SK-N-MC (cell line): ENCODE data around the gene NCK2.

Experiments
- DNase-seq: peaks from one replicate; pipeline ENCODE4 v3.0.0-alpha.2; 2011; ENCODE audit warnings: low read depth, low spot score
- H3K27ac ChIP-seq: fragments of 200-600 bp; sonication (generic); 2 replicates; pipeline ENCODE4 v1.5.1; 2016; ENCODE audit warnings: mixed run types
- H3K36me3 ChIP-seq: fragments of 200-600 bp; sonication (generic); 2 replicates; pipeline ENCODE4 v1.6.1; 2017; ENCODE audit warnings: antibody characterized with exemption, low read length, mixed read lengths; ENCODE audit not compliant: insufficient read depth
- H3K4me3 ChIP-seq: fragments of 200-600 bp; sonication (generic); 2 replicates; pipeline ENCODE4 v1.5.1; 2016
- H3K9ac ChIP-seq: fragments of 200-600 bp; sonication (generic); 2 replicates; pipeline ENCODE4 v1.8.0; 2017; ENCODE audit warnings: mixed run types, mixed read lengths; ENCODE audit not compliant: insufficient read length
- H3K9me3 ChIP-seq: fragments of 200-600 bp; sonication (generic); 2 replicates; pipeline ENCODE4 v1.6.1; 2017; ENCODE audit warnings: low read depth, mild to moderate bottlenecking, antibody characterized with exemption, low read length, moderate library complexity, mixed read lengths
- EZH2 ChIP-seq: fragments of 200-600 bp; sonication (generic); IDR thresholded peaks from one replicate; pipeline ENCODE4 v1.6.1; 2017; ENCODE audit warnings: antibody characterized with exemption
- FOXP2 ChIP-seq: optimal IDR thresholded peaks from 2 replicates; pipeline ENCODE3; 2011; ENCODE audit warnings: mild to moderate bottlenecking, moderate library complexity; ENCODE audit not compliant: insufficient read depth; ENCODE audit errors: extremely low read length, control extremely low read depth
- POLR2AphosphoS5 ChIP-seq: IDR thresholded peaks from 2 replicates; pipeline ENCODE4 v1.6.1; 2012; ENCODE audit warnings: mild to moderate bottlenecking, low read depth, low read length, borderline replicate concordance

Gene NCK2

GRCh38 chr2:105861200-105861599, 116.5 kb downstream of the NCK2 start:
- Histone ChIP-seq H3K9ac (no peak overlapping the region), H3K27ac (no peak overlapping the region), H3K36me3 (no peaks in the 10 kb centered on the region), H3K4me3 (no peak overlapping the region), H3K9me3 (no peaks in the 10 kb centered on the region)
- DNase-seq = no peak
- TF ChIP-seq FOXP2 = no peak
- TF ChIP-seq EZH2 = no peak
- TF ChIP-seq POLR2AphosphoS5 = no peak

- H3K4me3 ChIP-seq = no peak overlapping the region
- H3K27ac ChIP-seq = no peak overlapping the region
- DNase-seq = no peak
- no peaks in the 10 kb centered on the region for H3K36me3 ChIP-seq
- H3K9ac ChIP-seq = no peak overlapping the region
- TF ChIP-seq POLR2AphosphoS5 = no peak
- TF ChIP-seq EZH2 = no peak
- TF ChIP-seq FOXP2 = no peak
- H3K9me3 ChIP-seq = no peaks in the 10 kb centered on the region
These were observed 118.1 kb downstream of the NCK2 start for GRCh38 chr2:105862843-105863242.

GRCh38 chr2:105864262-105864661, 119.5 kb downstream of the NCK2 start:
- TF ChIP-seq POLR2AphosphoS5 (no peak), EZH2 (no peak), FOXP2 (no peak)
- DNase-seq = no peak
- Histone ChIP-seq H3K36me3 (no peaks in the 10 kb centered on the region), H3K9ac (no peak overlapping the region), H3K4me3 (no peak overlapping the region), H3K27ac (no peak overlapping the region), H3K9me3 (no peaks in the 10 kb centered on the region)

GRCh38 chr2:105865222-105865913, 120.7 kb downstream of the NCK2 start:
- Histone ChIP-seq H3K9ac (no peak overlapping the region), H3K27ac (no peak overlapping the region), H3K9me3 (no peaks in the 10 kb centered on the region), H3K36me3 (no peaks in the 10 kb centered on the region), H3K4me3 (no peak overlapping the region)
- TF ChIP-seq EZH2 (no peak), FOXP2 (no peak), POLR2AphosphoS5 (no peak)
- DNase-seq = no peak

GRCh38 chr2:105866216-105867185, 121.8 kb downstream of the NCK2 start:
- Histone ChIP-seq H3K27ac (no peak overlapping the region), H3K9me3 (no peaks in the 10 kb centered on the region), H3K36me3 (no peaks in the 10 kb centered on the region), H3K9ac (no peak overlapping the region), H3K4me3 (no peak overlapping the region)
- no peak for DNase-seq
- TF ChIP-seq POLR2AphosphoS5 (no peak), EZH2 (no peak), FOXP2 (no peak)

GRCh38 chr2:105867587-105867986, 122.9 kb downstream of the NCK2 start:
- H3K9ac ChIP-seq = no peak overlapping the region
- TF ChIP-seq FOXP2 = no peak
- TF ChIP-seq POLR2AphosphoS5 = no peak
- no peak for TF ChIP-seq EZH2
- no peaks in the 10 kb centered on the region for H3K36me3 ChIP-seq
- no peak overlapping the region for H3K4me3 ChIP-seq
- DNase-seq = no peak
- H3K9me3 ChIP-seq = no peaks in the 10 kb centered on the region
- no peak overlapping the region for H3K27ac ChIP-seq

GRCh38 chr2:105868060-105868459, 123.3 kb downstream of the NCK2 start:
- no peak for DNase-seq
- TF ChIP-seq FOXP2 (no peak), POLR2AphosphoS5 (no peak), EZH2 (no peak)
- H3K27ac ChIP-seq = no peak overlapping the region

GRCh38 chr2:105869341-105869740, 124.6 kb downstream of the NCK2 start:
- H3K4me3 ChIP-seq = no peak overlapping the region
- no peak for DNase-seq
- TF ChIP-seq POLR2AphosphoS5 = no peak
- TF ChIP-seq FOXP2 = no peak
- no peak for TF ChIP-seq EZH2
- H3K36me3 ChIP-seq = no peaks in the 10 kb centered on the region
- no peak overlapping the region for H3K9ac ChIP-seq
- no peak overlapping the region for H3K27ac ChIP-seq
- H3K9me3 ChIP-seq = no peaks in the 10 kb centered on the region

More at GRCh38 chr2:105868060-105868459, 123.3 kb downstream of the NCK2 start:
- no peaks in the 10 kb centered on the region for H3K36me3 ChIP-seq
- H3K4me3 ChIP-seq = no peak overlapping the region
- no peak overlapping the region for H3K9ac ChIP-seq
- H3K9me3 ChIP-seq = no peaks in the 10 kb centered on the region
